AG09309 (cell line): ENCODE data around the gene PPFIA3.

ENCODE experiments used
- DNase-seq: peaks from one replicate; pipeline ENCODE4 v3.0.0-alpha.2; 2010; ENCODE audit warnings: low read depth
- H3K4me3 ChIP-seq: 2 replicates; pipeline ENCODE4 v1.5.1; 2011; ENCODE audit warnings: mild to moderate bottlenecking, low read depth, low read length, moderate library complexity; ENCODE audit not compliant: control insufficient read depth
- CTCF ChIP-seq: IDR thresholded peaks from 2 replicates; pipeline ENCODE4 v1.5.1; 2011; ENCODE audit warnings: mild to moderate bottlenecking, low read depth, low read length, inconsistent platforms; ENCODE audit not compliant: insufficient read depth, control insufficient read depth; ENCODE audit errors: missing control alignments

Gene PPFIA3

GRCh38 chr19:49081273-49081672 is 38.1 kb upstream of the PPFIA3 start:
- no peak for DNase-seq
- H3K4me3 ChIP-seq = no peak overlapping the region
- no peak for TF ChIP-seq CTCF

GRCh38 chr19:49084206-49085019 is 34.9 kb upstream of the PPFIA3 start:
- TF ChIP-seq CTCF = no peak
- peak overlapping the region; percentile 93 for H3K4me3 ChIP-seq
- DNase-seq = no peak

GRCh38 chr19:49085020-49085867 is 34.1 kb upstream of the PPFIA3 start, which contains the start of gene SNRNP70:
SNRNP70 (plus strand) TSS chr19:49085451; CDS start chr19:49086415, 964 bp downstream.
- no peak for TF ChIP-seq CTCF
- peak within 1 kb of the TSS; percentile 93 for H3K4me3 ChIP-seq
- DNase-seq = peak; percentile 98

GRCh38 chr19:49085868-49086232 is 33.5 kb upstream of the PPFIA3 start:
- no peak for TF ChIP-seq CTCF
- no peak for DNase-seq
- peak overlapping the region; percentile 93 for H3K4me3 ChIP-seq

GRCh38 chr19:49086296-49086695 is 33.0 kb upstream of the PPFIA3 start:
- H3K4me3 ChIP-seq = peak overlapping the region; percentile 93
- no peak for TF ChIP-seq CTCF
- DNase-seq = no peak

- no peak for TF ChIP-seq CTCF
- no peak overlapping the region for H3K4me3 ChIP-seq
- DNase-seq = no peak
Measured at GRCh38 chr19:49091391-49092038, 27.8 kb upstream of the PPFIA3 start.
